ENCODE results near the gene DBI. TPM values are rescaled to one million over a fixed set of nuclear protein-coding genes. Genes with fewer than 3 reads are reported as not detected.
"Not testable (repeated sequence)": the region's sequence is repeated elsewhere in the genome, so short reads cannot be mapped to it uniquely, and the experiment has no call there.

The DBI gene
- total and polyA plus RNA-seq, 8 donors = 23.2 to 605 (median 67.0) TPM

DNA sequence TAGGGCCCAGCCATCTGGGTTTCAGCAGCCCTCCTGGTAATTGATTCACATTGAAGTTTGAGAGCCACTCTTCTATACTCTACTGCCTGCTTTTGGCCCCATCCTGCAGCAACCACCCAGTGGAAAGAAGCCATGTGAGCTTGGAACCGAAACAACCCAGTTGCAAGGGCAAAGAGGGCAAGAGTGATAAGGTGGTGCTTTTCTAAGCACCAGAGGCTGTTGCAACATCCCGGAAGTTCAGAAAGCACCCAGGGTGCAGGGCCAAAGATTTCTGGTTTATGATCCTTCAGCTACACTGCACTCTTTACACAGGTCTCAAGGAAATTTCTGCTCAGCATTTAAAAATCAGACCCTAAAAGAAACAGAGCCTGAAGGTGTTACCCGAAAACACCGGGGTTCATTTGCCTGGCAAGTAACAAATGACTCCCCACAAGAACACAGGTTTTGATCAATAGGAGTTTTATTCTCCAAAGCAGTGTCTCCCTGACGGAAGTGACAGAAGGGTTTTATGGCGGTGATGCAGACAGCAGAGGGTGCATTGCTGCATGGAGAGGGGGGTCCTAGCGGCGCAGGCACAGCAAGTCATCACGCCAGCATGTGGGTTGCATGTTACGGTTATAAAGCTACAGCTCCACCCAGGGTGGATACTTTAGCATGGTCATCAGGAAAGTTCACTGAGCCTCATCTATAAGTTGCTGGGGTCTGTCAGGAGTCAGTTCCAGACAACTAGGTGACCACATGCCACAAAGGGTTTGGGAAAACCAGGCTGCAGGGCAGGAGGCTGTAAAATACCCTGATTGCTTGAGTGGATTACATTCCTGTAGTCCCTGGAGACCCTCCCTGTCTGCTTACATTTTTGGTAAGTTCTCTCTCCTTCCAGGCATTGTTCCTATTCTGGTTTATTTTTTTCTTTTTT is 36.1 kb downstream of the DBI start:
- Histone ChIP-seq H3K9me3 (no peaks in the 10 kb centered on the region), H3K36me3 (no peaks in the 10 kb centered on the region), H3K27ac (peak overlapping the region; percentile 55 to 83 (median 66)), H3K4me3 (no peak overlapping the region), H3K4me1 (peaks cover 0 to 18% (median 17%) of the 10 kb centered on the region in 4 donors), H3K27me3 (no peaks in the 10 kb centered on the region)
- peak in 2 of 3 donors; percentile 47 to 81 for TF ChIP-seq POLR2AphosphoS5 (IDR thresholded peaks at IDR 0.05)
- TF ChIP-seq POLR2A (IDR thresholded peaks at IDR 0.05) = no peak
- peak; percentile 83 for DNase-seq
- intact Hi-C loops (cut with DNase I; ENCODE audit: low total_unique reads) = no loop called here
- 50 to 69% (median 62%) methylated on average over 8 to 10 of the region's 10 CpGs for WGBS, 5 donors

DNA sequence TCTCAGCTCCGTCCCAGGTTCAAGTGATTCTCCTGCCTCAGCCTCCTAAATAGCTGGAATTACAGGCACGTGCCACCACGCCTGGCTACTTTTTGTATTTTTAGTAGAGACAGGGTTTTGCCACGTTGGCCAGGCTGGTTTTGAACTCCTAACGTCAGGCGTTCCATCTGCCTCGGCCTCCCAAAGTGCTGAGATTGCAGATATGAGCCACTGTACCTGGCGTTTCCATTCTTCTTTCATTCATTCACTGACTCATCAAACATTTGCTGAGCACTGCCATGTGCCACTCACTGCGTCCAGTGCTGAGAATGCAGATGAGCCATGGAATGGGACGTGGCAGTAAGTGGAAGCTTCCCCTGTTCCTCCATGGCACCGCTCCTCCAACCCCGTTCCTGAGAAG is 36.8 kb downstream of the DBI start:
- WGBS, 5 donors = 88 to 94% (median 91%) methylated on average over 11 to 12 of the region's 12 CpGs
- H3K4me3 ChIP-seq; H3K9me3 ChIP-seq; H3K36me3 ChIP-seq; H3K27me3 ChIP-seq; DNase-seq; intact Hi-C loops (cut with DNase I; ENCODE audit: low total_unique reads): not testable (repeated sequence)
- Histone ChIP-seq H3K4me1 (peaks cover 0 to 24% (median 21%) of the 10 kb centered on the region in 4 donors), H3K27ac (peak overlapping the region in 2 of 5 donors; percentile 60 to 76)

DNA sequence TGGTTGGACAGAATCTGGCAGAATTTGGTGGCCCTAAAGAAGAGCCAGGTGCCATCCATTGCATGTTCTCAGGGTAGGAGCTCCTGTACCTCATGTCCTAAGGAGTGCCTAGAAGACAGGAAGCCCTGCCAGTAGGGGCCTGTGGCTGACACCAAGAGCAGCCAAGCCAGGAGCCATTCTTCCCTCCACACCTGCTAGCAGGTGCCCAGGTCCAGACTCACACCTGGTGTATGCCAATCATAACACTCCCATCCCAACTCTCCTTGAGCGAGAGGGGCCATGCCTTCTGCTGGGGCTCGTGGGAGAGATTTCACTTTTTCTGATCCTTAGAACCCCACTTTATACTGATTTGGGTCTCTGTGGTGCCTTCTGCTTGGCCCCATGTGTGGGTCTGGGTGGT is 38.4 kb downstream of the DBI start:
- Histone ChIP-seq H3K27me3 (no peaks in the 10 kb centered on the region), H3K36me3 (no peaks in the 10 kb centered on the region), H3K4me3 (no peak overlapping the region), H3K9me3 (no peaks in the 10 kb centered on the region), H3K4me1 (peaks cover 0 to 29% (median 24%) of the 10 kb centered on the region in 4 donors), H3K27ac (no peak overlapping the region)
- intact Hi-C loops (cut with DNase I; ENCODE audit: low total_unique reads) = loop anchor here (5.0 kb wide), 1 partner anchor 72 kb away; no protein-coding TSS in a partner anchor
- no peak for TF ChIP-seq POLR2AphosphoS5 (IDR thresholded peaks at IDR 0.05)
- TF ChIP-seq, protein P1, sequence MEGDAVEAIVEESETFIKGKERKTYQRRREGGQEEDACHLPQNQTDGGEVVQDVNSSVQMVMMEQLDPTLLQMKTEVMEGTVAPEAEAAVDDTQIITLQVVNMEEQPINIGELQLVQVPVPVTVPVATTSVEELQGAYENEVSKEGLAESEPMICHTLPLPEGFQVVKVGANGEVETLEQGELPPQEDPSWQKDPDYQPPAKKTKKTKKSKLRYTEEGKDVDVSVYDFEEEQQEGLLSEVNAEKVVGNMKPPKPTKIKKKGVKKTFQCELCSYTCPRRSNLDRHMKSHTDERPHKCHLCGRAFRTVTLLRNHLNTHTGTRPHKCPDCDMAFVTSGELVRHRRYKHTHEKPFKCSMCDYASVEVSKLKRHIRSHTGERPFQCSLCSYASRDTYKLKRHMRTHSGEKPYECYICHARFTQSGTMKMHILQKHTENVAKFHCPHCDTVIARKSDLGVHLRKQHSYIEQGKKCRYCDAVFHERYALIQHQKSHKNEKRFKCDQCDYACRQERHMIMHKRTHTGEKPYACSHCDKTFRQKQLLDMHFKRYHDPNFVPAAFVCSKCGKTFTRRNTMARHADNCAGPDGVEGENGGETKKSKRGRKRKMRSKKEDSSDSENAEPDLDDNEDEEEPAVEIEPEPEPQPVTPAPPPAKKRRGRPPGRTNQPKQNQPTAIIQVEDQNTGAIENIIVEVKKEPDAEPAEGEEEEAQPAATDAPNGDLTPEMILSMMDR (IDR thresholded peaks at IDR 0.05) = no peak
- no peak for TF ChIP-seq POLR2A (IDR thresholded peaks at IDR 0.05)
- TF ChIP-seq EP300 (IDR thresholded peaks at IDR 0.05) = no peak
- DNase-seq = no peak
- WGBS, 5 donors = 90 to 94% (median 92%) methylated on average over 2 of the region's 2 CpGs

DNA sequence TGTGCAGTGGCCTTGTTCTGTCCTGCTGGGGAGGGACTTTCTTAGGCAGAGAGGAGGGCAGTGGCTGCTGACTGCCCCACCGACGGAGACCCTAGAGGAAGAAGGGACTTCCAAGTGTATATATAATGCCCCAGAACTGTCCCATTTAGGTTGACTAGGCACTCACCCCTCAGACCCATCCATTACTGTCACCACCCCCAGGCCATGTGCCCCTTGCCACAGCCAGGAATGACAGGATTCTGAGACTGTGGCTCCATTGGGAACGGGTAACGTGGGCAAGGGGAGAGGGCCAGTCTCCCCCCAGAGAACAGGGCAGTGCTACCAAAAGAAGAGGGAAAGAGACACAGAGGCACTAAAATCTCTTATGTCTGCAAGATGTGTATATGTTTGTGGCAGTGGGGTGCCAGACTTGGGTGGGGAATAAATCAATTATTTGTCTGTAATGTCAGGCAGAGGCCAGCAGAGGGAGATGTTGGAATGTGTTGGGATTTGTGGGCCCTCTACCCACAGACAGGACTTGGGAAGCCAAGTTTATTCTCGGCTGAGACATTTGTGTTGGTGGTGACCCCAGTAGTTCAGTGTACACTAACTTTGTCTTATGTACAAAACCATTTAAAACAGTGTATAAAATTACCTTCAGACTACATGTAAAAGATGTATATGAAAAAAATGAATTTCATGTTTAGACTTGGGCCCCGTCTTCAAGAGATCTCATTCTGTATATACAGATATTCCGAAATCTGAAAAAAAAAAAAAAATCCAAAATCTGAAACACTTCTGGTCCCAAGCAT is 40.8 kb downstream of the DBI start:
- H3K27ac ChIP-seq = peak overlapping the region in 3 of 5 donors; percentile 19 to 62 (median 54)
- 63 to 76% (median 70%) methylated on average over 7 of the region's 7 CpGs for WGBS, 5 donors
- no peaks in the 10 kb centered on the region for H3K36me3 ChIP-seq
- TF ChIP-seq, protein P1 (IDR thresholded peaks at IDR 0.05) = peak in 5 of 7 experiments; percentile 70 to 94 (median 85)
- TF ChIP-seq EP300 (IDR thresholded peaks at IDR 0.05) = no peak
- TF ChIP-seq POLR2A (IDR thresholded peaks at IDR 0.05) = no peak
- TF ChIP-seq POLR2AphosphoS5 (IDR thresholded peaks at IDR 0.05) = no peak
- intact Hi-C loops (cut with DNase I; ENCODE audit: low total_unique reads) = loop anchor here (5.0 kb wide), 1 partner anchor 70 kb away; no protein-coding TSS in a partner anchor
- peak; percentile 58 to 85 for DNase-seq
- H3K9me3 ChIP-seq = no peaks in the 10 kb centered on the region
- no peak overlapping the region for H3K4me3 ChIP-seq
- no peaks in the 10 kb centered on the region for H3K27me3 ChIP-seq
- H3K4me1 ChIP-seq = peaks cover 0 to 24% (median 20%) of the 10 kb centered on the region in 4 donors

DNA sequence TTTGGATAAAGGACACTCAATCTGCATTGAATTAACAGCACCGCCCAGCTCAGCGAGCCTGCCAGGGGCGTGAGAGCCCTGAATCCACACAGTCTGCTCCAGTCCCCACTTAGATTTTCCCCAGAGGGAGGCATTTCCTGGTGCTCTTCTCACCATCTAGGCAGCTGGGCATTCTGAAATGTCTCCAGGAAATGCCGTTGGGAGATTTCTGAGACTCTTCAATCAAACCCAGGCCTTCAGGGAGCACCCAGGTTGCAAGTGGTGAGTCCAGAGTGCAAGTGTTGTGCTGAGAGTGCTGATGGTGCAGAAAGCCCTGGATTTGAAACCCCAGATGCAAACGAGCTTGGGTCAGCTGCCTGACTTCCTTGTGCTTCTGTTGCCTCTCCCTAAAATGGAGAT is 41.4 kb downstream of the DBI start:
- intact Hi-C loops (cut with DNase I; ENCODE audit: low total_unique reads) = loop anchor here (5.0 kb wide), 1 partner anchor 69 kb away; no protein-coding TSS in a partner anchor
- no peak overlapping the region for H3K4me3 ChIP-seq
- peak; percentile 47 to 52 for DNase-seq
- H3K36me3 ChIP-seq = no peaks in the 10 kb centered on the region
- H3K27ac ChIP-seq = peak overlapping the region in 3 of 5 donors; percentile 19 to 62 (median 54)
- WGBS, 5 donors = 32 to 51% (median 42%) methylated on average over 5 of the region's 5 CpGs
- peaks cover 0 to 18% (median 15%) of the 10 kb centered on the region in 4 donors for H3K4me1 ChIP-seq
- TF ChIP-seq EP300 (IDR thresholded peaks at IDR 0.05) (no peak), POLR2AphosphoS5 (IDR thresholded peaks at IDR 0.05) (no peak), POLR2A (IDR thresholded peaks at IDR 0.05) (no peak)
- TF ChIP-seq, protein P1 (IDR thresholded peaks at IDR 0.05) = no peak
- no peaks in the 10 kb centered on the region for H3K27me3 ChIP-seq
- H3K9me3 ChIP-seq = no peaks in the 10 kb centered on the region

Data from stomach (tissue), 9 donors.